Thoracic aorta (tissue), 2 donors: ENCODE results near the gene SNED1. TPM values are rescaled to one million over a fixed set of nuclear protein-coding genes. Genes with fewer than 3 reads are reported as not detected.
A peak's percentile ranks its signal among the peaks of the same experiment; 100 is the strongest.

Source experiments
- ATAC-seq: fragments of 150-250 bp; one replicate; pipeline ENCODE4 v1.8.0; 2017; ENCODE audit warnings: low read depth; ENCODE audit not compliant: insufficient number of reproducible peaks, low FRiP score
- DNase-seq: peaks from one replicate; pipeline ENCODE4 v3.0.0-alpha.2; 2020; ENCODE audit warnings: low spot score
- H3K27ac ChIP-seq, 2 donors: fragments of 200-600 bp; sonication (generic); 1 replicate in 1 of 2; 2 replicates in 1 of 2; pipeline ENCODE4 v1.5.1; 2016; ENCODE audit warnings: mild to moderate bottlenecking in 2 of 2, moderate library complexity in 2 of 2
- H3K27me3 ChIP-seq: fragments of 200-600 bp; sonication (generic); replicated peaks from 2 replicates; pipeline ENCODE4 v1.6.0; 2016; ENCODE audit warnings: mild to moderate bottlenecking; ENCODE audit not compliant: insufficient read depth
- H3K36me3 ChIP-seq: fragments of 200-600 bp; sonication (generic); one replicate; pipeline ENCODE4 v1.5.1; 2016
- H3K4me1 ChIP-seq, 2 donors: fragments of 200-600 bp; sonication (generic); 1 replicate in 1 of 2; 2 replicates in 1 of 2; pipeline versions ENCODE4 v1.5.1 to v1.6.0; 2016; ENCODE audit warnings: low read depth in 2 of 2, mild to moderate bottlenecking in 1 of 2; ENCODE audit not compliant: control insufficient read depth in 1 of 2
- H3K4me3 ChIP-seq: fragments of 200-600 bp; sonication (generic); 2 replicates; pipeline ENCODE4 v1.5.1; 2016; ENCODE audit warnings: mild to moderate bottlenecking
- H3K9me3 ChIP-seq: fragments of 200-600 bp; sonication (generic); 2 replicates; pipeline ENCODE4 v1.5.1; 2016
- CTCF ChIP-seq: fragments of 200-600 bp; sonication (generic); IDR thresholded peaks from one replicate; pipeline ENCODE4 v1.5.1; 2019; ENCODE audit warnings: antibody characterized with exemption
- total RNA-seq, 2 donors: library from RNA; depleted of rRNA; stranded (reverse); fragments of >200 nt; gene quantifications; one replicate each; pipeline versions ENCODE4 v1.1.0 to v1.2.3, GENCODE V29; 2016

The SNED1 gene
- total RNA-seq, 2 donors from 2014 or later, result 133 to 206 TPM

DNA sequence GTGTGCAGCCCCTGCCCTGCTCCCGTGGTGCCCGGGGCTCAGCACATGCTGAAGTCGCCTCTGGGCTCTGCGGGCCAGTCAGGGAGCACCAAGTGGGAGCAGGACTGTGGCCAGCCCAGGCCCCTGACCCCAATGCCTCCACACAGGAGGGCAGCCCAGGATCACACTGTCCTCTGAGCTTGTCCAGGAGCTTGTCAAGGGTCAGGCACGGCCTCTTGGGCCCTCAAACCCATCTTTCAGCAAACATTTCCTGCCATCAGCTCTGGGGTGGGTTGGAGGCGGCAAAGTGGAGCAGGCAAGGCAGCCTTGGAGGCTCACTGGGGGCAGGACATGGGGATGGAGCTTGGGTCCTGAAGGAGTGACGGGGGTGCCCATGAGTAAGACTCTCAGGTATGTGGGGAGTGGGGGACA lies 10.3 kb downstream of the SNED1 start:
- Histone ChIP-seq H3K27ac (peak overlapping the region in 1 of 2 donors; percentile 72), H3K9me3 (peaks cover 12% of the 10 kb centered on the region), H3K27me3 (no peaks in the 10 kb centered on the region), H3K4me1 (peaks cover 17 to 31% of the 10 kb centered on the region in 2 donors), H3K36me3 (peaks cover 7% of the 10 kb centered on the region), H3K4me3 (no peak overlapping the region)
- ATAC-seq (no peak), DNase-seq (no peak)
- no peak for TF ChIP-seq CTCF

DNA sequence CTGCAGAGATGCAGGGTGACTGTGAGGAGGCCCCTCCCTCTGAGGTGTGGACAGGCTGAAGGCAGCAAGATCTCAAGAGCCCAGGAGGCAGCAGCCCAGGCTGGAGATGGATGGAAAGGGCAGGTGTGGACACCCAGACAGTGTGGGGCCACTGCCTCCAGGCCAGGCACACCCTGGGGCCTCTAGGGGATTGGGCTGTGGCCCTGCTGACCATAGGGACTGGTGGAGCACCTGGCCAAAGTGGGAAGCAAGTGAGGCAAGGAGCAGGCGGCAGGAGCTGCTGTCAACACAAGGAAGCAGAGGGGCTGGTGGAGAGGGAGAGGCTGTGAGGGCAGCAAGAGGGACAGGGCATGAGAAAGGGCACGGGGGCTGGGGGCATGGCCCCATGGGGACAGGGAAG lies 10.8 kb downstream of the SNED1 start:
- no peak overlapping the region for H3K4me3 ChIP-seq
- no peaks in the 10 kb centered on the region for H3K27me3 ChIP-seq
- DNase-seq (no peak), ATAC-seq (no peak)
- peaks cover 17 to 31% of the 10 kb centered on the region in 2 donors for H3K4me1 ChIP-seq
- peaks cover 3% of the 10 kb centered on the region for H3K36me3 ChIP-seq
- no peak for TF ChIP-seq CTCF
- H3K27ac ChIP-seq, result peak overlapping the region in 1 of 2 donors; percentile 72
- H3K9me3 ChIP-seq, result peaks cover 7% of the 10 kb centered on the region

DNA sequence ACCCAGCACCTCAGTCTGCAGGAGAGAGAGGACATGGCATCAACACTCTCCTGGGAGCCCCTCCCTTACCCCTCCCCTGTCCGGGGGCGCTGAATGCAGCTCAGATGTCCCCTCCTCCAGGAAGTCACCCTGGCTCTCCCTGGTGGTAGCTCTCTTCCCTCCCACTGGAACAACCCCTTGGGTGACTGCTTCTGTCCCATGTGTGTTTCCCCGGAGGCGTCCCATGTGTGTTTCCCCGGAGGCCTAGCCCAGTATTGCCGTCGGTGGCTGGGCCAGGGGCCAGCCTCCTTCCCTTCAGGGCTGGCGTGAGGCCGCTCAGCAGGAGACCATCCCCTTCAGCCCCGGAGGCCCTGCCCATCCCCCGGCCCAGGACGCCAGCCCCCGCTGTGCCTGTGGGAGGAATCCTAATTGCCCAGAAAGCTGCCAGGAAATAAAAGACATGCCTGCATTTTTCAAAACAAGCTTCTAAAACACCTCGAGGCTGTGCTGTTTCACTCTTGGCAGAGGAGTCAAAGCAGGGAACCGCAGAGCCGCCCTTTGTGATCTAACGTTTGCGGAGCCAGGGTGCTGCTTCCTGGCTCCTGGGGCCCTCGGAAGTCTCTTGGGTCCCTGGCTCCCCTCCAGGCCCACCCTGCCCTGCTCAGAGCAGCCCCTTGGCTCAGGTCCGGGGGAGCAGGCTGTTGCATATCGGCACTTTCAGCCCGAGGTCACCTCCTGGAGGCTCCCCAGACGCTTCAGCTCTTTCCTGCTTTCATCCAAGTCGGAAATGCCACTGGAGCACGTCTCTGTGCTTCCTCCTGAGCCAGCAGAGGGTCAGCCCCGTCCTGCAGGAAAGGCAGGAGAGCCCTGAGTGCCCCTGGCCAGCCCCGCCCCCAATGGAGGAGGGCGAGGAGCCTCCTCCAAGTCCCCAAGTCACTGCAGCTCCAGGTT lies 11.4 kb downstream of the SNED1 start:
- Histone ChIP-seq H3K4me3 (peak overlapping the region; percentile 66), H3K9me3 (peaks cover under 1% of the 10 kb centered on the region), H3K27me3 (no peaks in the 10 kb centered on the region), H3K36me3 (peaks cover under 1% of the 10 kb centered on the region), H3K4me1 (peaks cover 17 to 31% of the 10 kb centered on the region in 2 donors), H3K27ac (peak overlapping the region; percentile 45 to 72)
- TF ChIP-seq CTCF, result peak; percentile 33
- ATAC-seq (peak; percentile 52), DNase-seq (no peak)

GRCh38 chr2:241010531-241011295 lies 12.3 kb downstream of the SNED1 start:
- DNase-seq (no peak), ATAC-seq (no peak)
- TF ChIP-seq CTCF, result no peak
- no peaks in the 10 kb centered on the region for H3K36me3 ChIP-seq
- no peaks in the 10 kb centered on the region for H3K9me3 ChIP-seq
- peaks cover 17 to 31% of the 10 kb centered on the region in 2 donors for H3K4me1 ChIP-seq
- peak overlapping the region; percentile 66 for H3K4me3 ChIP-seq
- H3K27ac ChIP-seq, result peak overlapping the region; percentile 45 to 72
- no peaks in the 10 kb centered on the region for H3K27me3 ChIP-seq

DNA sequence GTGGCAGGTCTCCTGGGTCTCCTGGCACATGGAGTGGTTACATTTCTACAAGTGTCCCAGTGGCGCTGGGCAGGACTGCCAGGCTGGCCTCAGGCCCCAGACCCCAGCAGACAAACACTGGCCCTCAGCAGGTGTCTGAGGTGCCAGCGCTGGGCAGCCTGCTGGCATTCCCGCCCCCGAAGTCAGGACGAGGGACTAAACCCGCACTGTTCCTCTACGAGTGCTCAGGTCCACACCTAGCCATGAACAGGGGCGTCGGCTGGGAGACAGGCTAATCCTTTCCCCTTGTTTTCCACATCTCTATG lies 12.8 kb downstream of the SNED1 start:
- no peak for TF ChIP-seq CTCF
- Histone ChIP-seq H3K36me3 (no peaks in the 10 kb centered on the region), H3K9me3 (no peaks in the 10 kb centered on the region), H3K4me3 (no peak overlapping the region), H3K27me3 (no peaks in the 10 kb centered on the region), H3K27ac (no peak overlapping the region), H3K4me1 (peaks cover 17 to 31% of the 10 kb centered on the region in 2 donors)
- DNase-seq (no peak), ATAC-seq (no peak)
